ENCODE measurements around the gene PDZRN4.

- TF ChIP-seq CTCF (IDR thresholded peaks at IDR 0.05; ENCODE audit: low read depth, low read length) (no peak), EZH2phosphoT487 (IDR thresholded peaks at IDR 0.05; ENCODE audit: low read depth) (no peak)
Measured at GRCh38 chr12:41302979-41303403, 114.9 kb downstream of the PDZRN4 start.

Measured in OCI-LY3 (cell line).